Pancreas (tissue), 10 donors: Measurements from ENCODE around the gene DNTT. TPM values are rescaled to one million over a fixed set of nuclear protein-coding genes. Genes with fewer than 3 reads are reported as not detected.

Experiments
- ATAC-seq, 4 donors: fragments of 200-7000 bp; cut with Tn5 transposase; one replicate each; pipeline versions ENCODE4 v1.8.0 to v1.9.1; 2020; ENCODE audit warnings: mild to moderate bottlenecking in 4 of 4, moderate library complexity in 4 of 4
- DNase-seq, 6 donors: peaks; one replicate each; pipeline ENCODE4 v3.0.0-alpha.2; 2020
- FAIRE-seq: peaks from 2 replicates; lab custom pipeline; 2012; peaks lifted over from hg19 to GRCh38; lab: Jason Lieb, UNC
- H3K27ac ChIP-seq, 4 donors: fragments of 200-600 bp; sonication (generic); 1 replicate in 3 of 4; 2 replicates in 1 of 4; pipeline versions ENCODE4 v1.5.0 to v1.8.0; 2020
- H3K27me3 ChIP-seq, 4 donors: fragments of 200-600 bp; one replicate each; pipeline ENCODE4 v1.8.0; 2021
- H3K36me3 ChIP-seq, 3 donors: fragments of 200-600 bp; sonication (generic) in 1 of 3; one replicate each; pipeline versions ENCODE4 v1.5.0 to v1.8.0; 2020 to 2021
- H3K4me1 ChIP-seq, 3 donors: fragments of 200-600 bp; one replicate each; pipeline ENCODE4 v1.8.0; 2021
- H3K4me3 ChIP-seq, 4 donors: fragments of 200-600 bp; sonication (generic) in 2 of 4; one replicate each; pipeline versions ENCODE4 v1.5.0 to v1.8.0; 2020 to 2021
- H3K9me3 ChIP-seq, 4 donors: fragments of 200-600 bp; one replicate each; pipeline ENCODE4 v1.8.0; 2021
- CTCF ChIP-seq, 4 donors: fragments of 200-600 bp; sonication (generic) in 3 of 4; IDR thresholded peaks; one replicate each; pipeline versions ENCODE4 v1.5.0 to v1.8.0; 2021; ENCODE audit warnings: antibody characterized with exemption in 4 of 4
- WGBS, 2 donors: extraction: QIAGEN DNeasy Blood & Tissue Kit; methylation state at CpG; one replicate each; pipeline ENCODE4 v1.1.7; 2013; 5-methylcytosine and 5-hydroxymethylcytosine counted together
- intact Hi-C, 3 donors: fragments of 100-400 bp; cut with DNase I; formaldehyde crosslinking; loops; one replicate each; pipeline versions ENCODE4 v1.11.1 to v1.14.2; 2022
- polyA plus RNA-seq, 2 donors: library from polyadenylated mRNA; stranded (reverse); fragments of 200-250 nt; gene quantifications; one replicate each; pipeline ENCODE4 v1.2.3, GENCODE V29; 2013
- total RNA-seq, 6 donors: library from RNA; stranded (reverse); fragmentation: NEBNext Ultra II Directional in 4 of 6; extraction: Animal tissue kit (Norgen Biotek cat#: 25700) in 4 of 6; gene quantifications; one replicate each; pipeline versions ENCODE4 v1.2.1 to v1.2.4, GENCODE V29; 2021 to 2023
- donor health status: healthy with polysubstance abuse.
- donor health status: DM: no; HTN: no; CAD: no; lungs with moderate emphysema.
- donor health status: DM: no; HTN: no; CAD: no.
- donor health status: control.
- donor health status: control.
- donor health status: Bipolar disorder and iron deficiency.
- donor health status: DM: yes; HTN: yes; CAD: no.
- donor health status: DM: no; HTN: no; CAD: no.
- donor health status: DM: no; HTN: no; CAD: no.
- donor health status: DM: yes; HTN: yes; CAD: no.

The DNTT gene
- total and polyA plus RNA-seq, 8 donors, result 0.12 TPM; not detected in 7

DNA sequence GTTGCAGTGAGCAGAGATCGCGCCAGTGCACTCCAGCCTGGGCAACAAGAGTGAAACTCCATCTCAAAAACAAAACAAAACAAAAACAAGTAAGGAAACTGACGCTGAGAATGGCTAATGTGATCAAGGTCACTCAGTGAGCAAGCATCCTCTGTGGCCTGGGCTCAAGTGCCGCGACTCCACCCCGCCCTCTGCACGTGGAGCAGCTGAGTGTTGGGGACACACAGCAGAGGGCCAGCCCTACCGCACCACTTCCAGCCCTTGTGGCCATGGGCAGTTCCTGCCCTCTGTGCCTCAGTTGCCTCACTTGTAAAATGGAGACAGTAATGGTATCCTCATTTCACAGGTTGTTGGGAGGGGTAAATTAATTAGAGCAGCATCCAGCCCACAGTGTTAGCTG is 75.5 kb downstream of the DNTT start:
- intact Hi-C loops, result no loop called here
- H3K27me3 ChIP-seq, result no peaks in the 10 kb centered on the region
- no peaks in the 10 kb centered on the region for H3K4me1 ChIP-seq
- no peaks in the 10 kb centered on the region for H3K36me3 ChIP-seq
- DNase-seq (no peak), FAIRE-seq (no peak), ATAC-seq (no peak)
- WGBS, 2 donors, result 73 to 78% methylated on average over 8 of the region's 8 CpGs
- no peak overlapping the region for H3K4me3 ChIP-seq
- no peak for TF ChIP-seq CTCF (IDR thresholded peaks at IDR 0.05)
- H3K9me3 ChIP-seq, result no peaks in the 10 kb centered on the region
- no peak overlapping the region for H3K27ac ChIP-seq

GRCh38 chr10:96380821-96381220 is 76.6 kb downstream of the DNTT start:
- Histone ChIP-seq H3K4me1 (no peaks in the 10 kb centered on the region), H3K4me3 (no peak overlapping the region), H3K36me3 (no peaks in the 10 kb centered on the region), H3K27ac (no peak overlapping the region), H3K9me3 (no peaks in the 10 kb centered on the region), H3K27me3 (no peaks in the 10 kb centered on the region)
- TF ChIP-seq CTCF (IDR thresholded peaks at IDR 0.05), result no peak
- DNase-seq (no peak), FAIRE-seq (no peak), ATAC-seq (peak in 2 of 4 donors; percentile 52 to 63)
- intact Hi-C loops, result no loop called here
- WGBS, 2 donors, result 96 to 100% methylated on average over 4 to 7 of the region's 7 CpGs

DNA sequence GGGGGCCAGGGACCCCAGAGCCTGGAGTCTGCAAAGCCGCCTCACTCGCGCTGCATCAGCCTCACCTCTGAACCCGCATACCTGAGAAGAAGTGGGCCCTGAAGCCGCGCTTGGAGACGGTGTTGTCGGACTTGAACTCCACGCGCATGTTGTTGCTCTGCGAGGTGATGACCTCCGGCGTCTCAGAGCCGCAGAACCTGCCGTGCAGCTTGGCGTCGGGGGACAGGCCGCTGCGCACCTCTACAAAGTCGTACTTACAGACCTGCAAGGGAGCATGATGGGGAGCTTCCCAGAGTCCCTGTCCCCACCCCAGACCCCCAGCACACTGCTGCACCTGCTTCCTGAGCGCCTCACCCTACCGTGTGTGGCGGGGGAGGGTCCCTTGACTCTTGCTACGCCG is 80.3 kb downstream of the DNTT start:
- no peak for DNase-seq
- TF ChIP-seq CTCF (IDR thresholded peaks at IDR 0.05), result no peak
- Histone ChIP-seq H3K4me3 (no peak overlapping the region), H3K27me3 (no peaks in the 10 kb centered on the region), H3K27ac (no peak overlapping the region), H3K36me3 (no peaks in the 10 kb centered on the region), H3K9me3 (no peaks in the 10 kb centered on the region), H3K4me1 (peaks cover 3 to 6% (median 4%) of the 10 kb centered on the region in 3 donors)
- FAIRE-seq, result no peak
- WGBS, 2 donors, result 73 to 79% methylated on average over 25 of the region's 25 CpGs
- ATAC-seq, result no peak
- intact Hi-C loops, result no loop called here

- Histone ChIP-seq H3K36me3 (no peaks in the 10 kb centered on the region), H3K4me3 (no peak overlapping the region), H3K4me1 (peaks cover 11 to 24% (median 19%) of the 10 kb centered on the region in 3 donors), H3K9me3 (no peaks in the 10 kb centered on the region), H3K27me3 (no peaks in the 10 kb centered on the region), H3K27ac (no peak overlapping the region)
- TF ChIP-seq CTCF (IDR thresholded peaks at IDR 0.05), result no peak
- WGBS, 2 donors, result 84 to 88% methylated on average over 2 of the region's 2 CpGs
- FAIRE-seq, result no peak
- ATAC-seq, result no peak
- intact Hi-C loops, result no loop called here
- DNase-seq, result no peak
Measured at GRCh38 chr10:96387161-96387560, 82.9 kb downstream of the DNTT start.

DNA sequence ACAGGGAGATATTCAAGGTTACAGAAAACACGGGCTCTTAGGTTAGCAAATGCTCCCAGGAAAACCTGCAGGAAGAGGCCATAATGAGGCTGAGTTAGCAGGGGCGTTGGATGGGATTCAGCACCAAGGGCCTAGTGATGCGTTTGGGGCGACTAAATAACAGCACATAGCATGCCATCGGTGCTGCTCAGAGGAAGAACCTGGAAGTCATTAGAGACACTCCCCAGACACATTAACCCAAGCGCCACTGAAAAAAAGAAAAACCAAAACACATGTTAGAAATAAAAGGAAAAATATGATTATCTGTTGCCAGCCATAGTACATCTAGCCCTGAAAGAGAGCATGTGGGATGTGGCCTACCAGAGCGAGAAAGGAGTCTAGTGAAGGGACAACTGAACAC is 83.4 kb downstream of the DNTT start:
- TF ChIP-seq CTCF (IDR thresholded peaks at IDR 0.05), result no peak
- FAIRE-seq, result no peak
- WGBS, 2 donors, result 87 to 88% methylated on average over 7 of the region's 7 CpGs

More for the DNA sequence above, 83.4 kb downstream of the DNTT start:
- H3K9me3 ChIP-seq, result no peaks in the 10 kb centered on the region
- no peaks in the 10 kb centered on the region for H3K27me3 ChIP-seq
- no peaks in the 10 kb centered on the region for H3K36me3 ChIP-seq
- DNase-seq, result no peak
- H3K4me1 ChIP-seq, result peaks cover 11 to 24% (median 19%) of the 10 kb centered on the region in 3 donors
- intact Hi-C loops, result no loop called here
- no peak overlapping the region for H3K4me3 ChIP-seq
- ATAC-seq, result no peak
- no peak overlapping the region for H3K27ac ChIP-seq

Other genes with a start within 250 kb of the DNTT start
- 10 to 100 TPM in 5 of 6 donors, 1 to 10 TPM in 1; 10.0 to 18.2 (median 11.6) TPM for gene ZNF518A, start 174.1 kb upstream of the DNTT start, total RNA-seq
- gene ZNF518A, start 174.1 kb upstream of the DNTT start, polyA plus RNA-seq, result 1 to 10 TPM; 4.9 to 9.3 TPM
- gene BLNK, start 32.9 kb upstream of the DNTT start, total RNA-seq, result 10 to 100 TPM in 5 of 6 donors, 1 to 10 TPM in 1; 7.1 to 25.8 (median 12.8) TPM
- 10 to 100 TPM; 10.4 to 12.9 TPM for gene BLNK, start 32.9 kb upstream of the DNTT start, polyA plus RNA-seq
- not detected for gene OPALIN, start 54.6 kb downstream of the DNTT start, total RNA-seq
- gene OPALIN, start 54.6 kb downstream of the DNTT start, polyA plus RNA-seq, result not detected
- gene TLL2, start 209.5 kb downstream of the DNTT start, total RNA-seq, result under 1 TPM; 0.14 to 0.97 (median 0.27) TPM
- under 1 TPM; 0.23 to 0.59 TPM for gene TLL2, start 209.5 kb downstream of the DNTT start, polyA plus RNA-seq